AG04449 (cell line): ENCODE data around the gene SMAD3.

Experiments used
- CTCF ChIA-PET: fragments of 350-600 bp; formaldehyde crosslinking; extraction: SDS; loops from one replicate; lab custom pipeline; 2021; ENCODE audit warnings: antibody characterized with exemption; lab: Yijun Ruan, JAX
- POLR2A ChIA-PET: fragments of 400-600, 350-600 bp; formaldehyde crosslinking; extraction: SDS; loops from one replicate; lab custom pipeline; 2020; ENCODE audit warnings: antibody characterized with exemption, inconsistent platforms; lab: Yijun Ruan, JAX
- DNase-seq: peaks from one replicate; pipeline ENCODE4 v3.0.0-alpha.2; 2010; ENCODE audit warnings: low read depth, low spot score
- H3K4me3 ChIP-seq: 2 replicates; pipeline ENCODE4 v1.5.1; 2011; ENCODE audit warnings: low read depth, mild to moderate bottlenecking, control low read depth, low read length
- TF ChIP-seq, protein P1 (sequence below): IDR thresholded peaks from one replicate; pipeline ENCODE4 v1.5.1; 2011; ENCODE audit warnings: mild to moderate bottlenecking, moderate library complexity, low read length, control low read depth, inconsistent platforms; ENCODE audit not compliant: insufficient read depth; ENCODE audit errors: missing control alignments

SMAD3 gene

GRCh38 chr15:67100124-67100791 lies 34.9 kb downstream of the SMAD3 start:
- DNase-seq = no peak
- POLR2A ChIA-PET = no interaction called here
- TF ChIP-seq, protein P1, sequence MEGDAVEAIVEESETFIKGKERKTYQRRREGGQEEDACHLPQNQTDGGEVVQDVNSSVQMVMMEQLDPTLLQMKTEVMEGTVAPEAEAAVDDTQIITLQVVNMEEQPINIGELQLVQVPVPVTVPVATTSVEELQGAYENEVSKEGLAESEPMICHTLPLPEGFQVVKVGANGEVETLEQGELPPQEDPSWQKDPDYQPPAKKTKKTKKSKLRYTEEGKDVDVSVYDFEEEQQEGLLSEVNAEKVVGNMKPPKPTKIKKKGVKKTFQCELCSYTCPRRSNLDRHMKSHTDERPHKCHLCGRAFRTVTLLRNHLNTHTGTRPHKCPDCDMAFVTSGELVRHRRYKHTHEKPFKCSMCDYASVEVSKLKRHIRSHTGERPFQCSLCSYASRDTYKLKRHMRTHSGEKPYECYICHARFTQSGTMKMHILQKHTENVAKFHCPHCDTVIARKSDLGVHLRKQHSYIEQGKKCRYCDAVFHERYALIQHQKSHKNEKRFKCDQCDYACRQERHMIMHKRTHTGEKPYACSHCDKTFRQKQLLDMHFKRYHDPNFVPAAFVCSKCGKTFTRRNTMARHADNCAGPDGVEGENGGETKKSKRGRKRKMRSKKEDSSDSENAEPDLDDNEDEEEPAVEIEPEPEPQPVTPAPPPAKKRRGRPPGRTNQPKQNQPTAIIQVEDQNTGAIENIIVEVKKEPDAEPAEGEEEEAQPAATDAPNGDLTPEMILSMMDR = no peak
- H3K4me3 ChIP-seq = no peak overlapping the region
- CTCF ChIA-PET = interaction anchor here (1.6 to 3.3 kb wide), 2 partner anchors 8 to 154 kb away, joined by 3 to 13 read pairs; no protein-coding TSS in a partner anchor

DNA sequence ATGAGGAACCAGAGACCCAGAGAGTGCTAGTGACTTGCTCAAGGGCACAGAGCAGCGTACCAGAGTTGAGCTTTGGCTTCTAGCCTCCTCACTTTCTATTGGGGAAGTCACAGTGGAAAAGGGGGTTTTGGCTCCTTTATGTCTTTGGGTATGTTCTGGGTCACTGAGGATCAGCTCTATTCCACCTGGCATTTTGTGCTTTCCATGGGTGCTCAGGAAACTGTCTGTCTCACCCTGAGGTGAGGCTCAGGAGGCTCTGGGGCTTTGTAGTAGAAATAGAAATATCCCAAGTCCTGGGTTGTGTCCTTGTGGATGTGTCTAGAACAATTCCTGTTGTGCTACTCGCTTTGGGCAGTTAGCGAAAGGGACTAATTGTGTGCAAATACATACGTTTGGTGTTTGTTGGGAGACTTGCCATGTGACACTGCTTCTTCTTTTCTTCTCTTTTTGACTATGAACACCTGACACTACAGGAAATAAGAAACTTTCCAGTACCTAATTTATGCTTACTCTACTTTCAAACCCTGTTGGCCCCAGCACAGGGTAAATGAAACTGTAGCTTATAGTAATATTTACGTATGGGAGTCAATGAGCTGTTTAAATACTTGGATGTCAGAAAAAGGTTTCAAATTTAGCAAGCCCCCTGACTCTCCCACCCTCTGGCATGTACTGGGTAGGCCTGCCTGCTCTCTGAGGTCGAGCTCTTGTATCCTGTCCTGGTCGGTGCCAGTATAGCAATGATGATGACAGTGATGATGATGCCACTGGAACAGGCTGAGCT lies 35.6 kb downstream of the SMAD3 start:
- TF ChIP-seq, protein P1 = no peak
- no peak overlapping the region for H3K4me3 ChIP-seq
- no peak for DNase-seq
- CTCF ChIA-PET = interaction anchor here (1.6 to 3.3 kb wide), 2 partner anchors 9 to 155 kb away, joined by 3 to 13 read pairs; no protein-coding TSS in a partner anchor
- POLR2A ChIA-PET = interaction anchor here (0.7 kb wide), 1 partner anchor 35 kb away, joined by 3 read pairs; the partner anchor contains the start of gene SMAD3

- POLR2A ChIA-PET = interaction anchor here (0.7 kb wide), 1 partner anchor 37 kb away, joined by 3 read pairs; the partner anchor contains the start of gene SMAD3
- CTCF ChIA-PET = interaction anchor here (1.6 to 3.3 kb wide), 2 partner anchors 10 to 156 kb away, joined by 3 to 13 read pairs; no protein-coding TSS in a partner anchor
- TF ChIP-seq, protein P1 = no peak
- peak; percentile 79 for DNase-seq
- no peak overlapping the region for H3K4me3 ChIP-seq
Measured at GRCh38 chr15:67101911-67102598, 36.7 kb downstream of the SMAD3 start.

DNA sequence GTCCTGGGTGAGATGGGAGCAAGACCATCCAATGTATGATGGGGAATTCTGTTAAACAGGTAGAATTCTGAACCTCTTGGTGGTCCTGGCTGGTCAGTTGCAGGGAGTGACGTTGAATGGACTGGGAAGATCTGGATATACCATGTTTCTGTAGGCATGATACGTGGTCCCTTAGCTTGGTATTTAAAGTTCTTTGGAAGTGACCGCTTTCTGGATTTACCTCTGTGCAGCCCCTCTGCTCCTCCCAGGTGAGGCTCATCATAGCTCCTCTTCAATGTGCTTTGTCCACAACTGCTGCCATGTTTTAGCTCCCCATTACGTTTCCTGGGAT lies 37.2 kb downstream of the SMAD3 start:
- ChIA-PET POLR2A (no interaction called here), CTCF (interaction anchor here (3.3 kb wide), 1 partner anchor 156 kb away, joined by 13 read pairs; no protein-coding TSS in a partner anchor)
- no peak for DNase-seq
- no peak overlapping the region for H3K4me3 ChIP-seq
- TF ChIP-seq, protein P1 = no peak

DNA sequence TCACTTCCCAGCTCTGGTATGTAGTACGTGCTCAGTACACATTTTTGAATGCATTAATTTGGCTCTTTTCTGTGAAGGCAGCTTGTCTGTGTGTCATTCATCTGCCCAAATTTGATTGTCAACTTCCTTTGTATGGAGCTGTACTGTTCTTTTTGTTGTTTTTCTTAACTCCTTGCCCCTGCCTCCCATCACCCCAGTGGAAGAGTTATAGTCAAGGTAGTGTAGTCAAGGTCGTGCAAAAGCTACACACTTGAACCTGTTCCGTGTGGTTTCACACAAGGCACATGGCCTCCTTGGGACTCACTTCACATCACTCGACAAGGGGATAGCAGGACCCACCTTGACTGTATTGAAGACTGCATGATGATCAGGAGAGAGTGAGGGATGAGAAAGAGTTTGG lies 37.6 kb downstream of the SMAD3 start:
- DNase-seq = no peak
- POLR2A ChIA-PET = no interaction called here
- H3K4me3 ChIP-seq = no peak overlapping the region
- CTCF ChIA-PET = interaction anchor here (3.3 kb wide), 1 partner anchor 157 kb away, joined by 13 read pairs; no protein-coding TSS in a partner anchor
- TF ChIP-seq, protein P1 = no peak
